Mucosa of descending colon (tissue), 3 donors: ENCODE results near the gene SHD. TPM values are rescaled to one million over a fixed set of nuclear protein-coding genes. Genes with fewer than 3 reads are reported as not detected.
A peak's percentile ranks its signal among the peaks of the same experiment; 100 is the strongest.
"Not testable (repeated sequence)": the region's sequence is repeated elsewhere in the genome, so short reads cannot be mapped to it uniquely, and the experiment has no call there.

Experiments used
- ATAC-seq: fragments of 200-7000 bp; cut with Tn5 transposase; one replicate; pipeline ENCODE4 v1.9.1; 2020; ENCODE audit warnings: mild to moderate bottlenecking, moderate library complexity
- DNase-seq, 3 donors: peaks; one replicate each; pipeline ENCODE4 v3.0.0-alpha.2; 2020
- H3K36me3 ChIP-seq: fragments of 200-600 bp; one replicate; pipeline ENCODE4 v1.8.0; 2021; ENCODE audit warnings: low read depth, mild to moderate bottlenecking
- H3K4me1 ChIP-seq: fragments of 200-600 bp; one replicate; pipeline ENCODE4 v1.8.0; 2021; ENCODE audit warnings: low read depth, mild to moderate bottlenecking
- H3K4me3 ChIP-seq: fragments of 200-600 bp; one replicate; pipeline ENCODE4 v1.8.0; 2021; ENCODE audit warnings: mild to moderate bottlenecking
- H3K9me3 ChIP-seq: fragments of 200-600 bp; one replicate; pipeline ENCODE4 v1.8.0; 2021; ENCODE audit warnings: mild to moderate bottlenecking
- intact Hi-C, 2 donors: fragments of 100-400 bp; cut with DNase I in 1 of 2; cut with micrococcal nuclease in 1 of 2; formaldehyde crosslinking; loops; one replicate each; pipeline versions ENCODE4 v1.11.0 to v1.11.1; 2022; cut with DNase I, micrococcal nuclease
- total RNA-seq, 3 donors: library from RNA; stranded (reverse); fragmentation: NEBNext Ultra II Directional in 2 of 3; extraction: Animal tissue kit (Norgen Biotek cat#: 25700) in 2 of 3; gene quantifications; one replicate each; pipeline versions ENCODE4 v1.2.1 to v1.2.4, GENCODE V29; 2021 to 2023
- TF ChIP-seq, protein P1 (sequence below): fragments of 200-600 bp; IDR thresholded peaks from one replicate; pipeline ENCODE4 v1.8.0; 2022; ENCODE audit warnings: antibody characterized with exemption, mild to moderate bottlenecking
- donor health status: DM: no; HTN: no; CAD: no; lungs with moderate emphysema.
- donor health status: DM: no; HTN: no; CAD: no.
- donor health status: DM: no; HTN: yes; CAD: no.

The SHD gene
- total RNA-seq, 3 donors from 2014 or later, result 4.6 to 27.8 (median 21.0) TPM

DNA sequence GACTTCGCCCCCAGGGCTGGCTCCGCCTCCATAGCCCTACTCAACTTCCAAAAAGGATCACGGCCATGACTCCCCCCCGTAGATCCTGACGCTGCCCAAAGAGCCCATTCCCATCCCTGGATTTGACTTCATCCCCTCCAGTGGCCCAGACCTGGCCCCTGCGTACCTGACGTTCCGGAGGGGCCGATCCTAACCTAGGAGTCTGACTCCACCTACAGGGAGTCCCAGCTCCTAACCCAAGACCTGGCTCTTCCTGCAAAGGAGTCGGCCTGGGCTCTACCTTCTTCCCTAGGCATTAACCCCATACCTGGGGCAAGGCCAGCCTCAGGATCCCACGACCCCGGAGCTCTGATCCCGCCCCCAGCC lies 48.8 kb downstream of the SHD start:
- intact Hi-C loops, result no loop called here
- Histone ChIP-seq H3K9me3 (no peaks in the 10 kb centered on the region), H3K36me3 (no peaks in the 10 kb centered on the region), H3K4me3 (no peak overlapping the region), H3K4me1 (peaks cover 6% of the 10 kb centered on the region)
- TF ChIP-seq, protein P1, sequence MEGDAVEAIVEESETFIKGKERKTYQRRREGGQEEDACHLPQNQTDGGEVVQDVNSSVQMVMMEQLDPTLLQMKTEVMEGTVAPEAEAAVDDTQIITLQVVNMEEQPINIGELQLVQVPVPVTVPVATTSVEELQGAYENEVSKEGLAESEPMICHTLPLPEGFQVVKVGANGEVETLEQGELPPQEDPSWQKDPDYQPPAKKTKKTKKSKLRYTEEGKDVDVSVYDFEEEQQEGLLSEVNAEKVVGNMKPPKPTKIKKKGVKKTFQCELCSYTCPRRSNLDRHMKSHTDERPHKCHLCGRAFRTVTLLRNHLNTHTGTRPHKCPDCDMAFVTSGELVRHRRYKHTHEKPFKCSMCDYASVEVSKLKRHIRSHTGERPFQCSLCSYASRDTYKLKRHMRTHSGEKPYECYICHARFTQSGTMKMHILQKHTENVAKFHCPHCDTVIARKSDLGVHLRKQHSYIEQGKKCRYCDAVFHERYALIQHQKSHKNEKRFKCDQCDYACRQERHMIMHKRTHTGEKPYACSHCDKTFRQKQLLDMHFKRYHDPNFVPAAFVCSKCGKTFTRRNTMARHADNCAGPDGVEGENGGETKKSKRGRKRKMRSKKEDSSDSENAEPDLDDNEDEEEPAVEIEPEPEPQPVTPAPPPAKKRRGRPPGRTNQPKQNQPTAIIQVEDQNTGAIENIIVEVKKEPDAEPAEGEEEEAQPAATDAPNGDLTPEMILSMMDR, result no peak
- ATAC-seq (peak; percentile 48), DNase-seq (no peak)

DNA sequence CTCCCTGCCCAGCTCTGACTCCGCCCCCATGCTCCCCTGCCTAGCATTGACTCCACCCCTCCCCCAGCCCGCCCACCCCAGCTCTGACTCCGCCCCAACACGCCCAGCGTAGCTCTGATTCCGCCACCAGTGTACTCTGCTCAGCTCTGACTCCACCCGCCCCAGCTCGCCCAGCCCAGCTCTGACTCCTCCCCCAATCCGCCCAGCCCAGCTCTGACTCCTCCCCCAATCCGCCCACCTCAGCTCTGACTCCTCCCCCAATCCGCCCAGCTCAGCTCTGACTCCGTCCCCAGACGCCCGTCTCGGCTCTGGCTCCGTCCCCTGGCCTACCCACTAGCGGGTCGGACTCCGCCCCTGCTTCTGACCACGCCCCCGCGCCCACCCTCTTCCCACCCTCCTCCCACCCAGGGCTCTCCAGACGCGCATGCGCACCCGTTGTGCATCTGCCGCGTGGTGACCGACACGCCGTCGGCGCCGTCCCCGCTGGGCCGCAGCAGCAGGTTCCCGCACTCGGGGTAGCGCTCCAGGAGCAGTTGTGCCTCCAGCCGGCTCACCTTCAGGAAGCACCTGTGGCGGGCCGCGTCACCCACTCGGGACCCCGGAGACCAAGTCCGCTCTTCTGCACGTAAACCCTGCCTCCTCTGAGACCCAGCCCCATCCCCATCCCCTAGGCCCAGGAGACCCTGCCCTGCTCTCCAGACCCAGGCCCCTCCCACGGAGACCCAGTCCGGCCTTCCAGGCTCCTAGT lies 49.4 kb downstream of the SHD start:
- peak; percentile 93 for ATAC-seq
- H3K36me3 ChIP-seq, result no peaks in the 10 kb centered on the region
- TF ChIP-seq, protein P1, result no peak
- DNase-seq, result peak; percentile 95 to 99 (median 96)
- intact Hi-C loops, result no loop called here
- H3K9me3 ChIP-seq, result no peaks in the 10 kb centered on the region
- H3K4me3 ChIP-seq, result no peak overlapping the region
- peaks cover 6% of the 10 kb centered on the region for H3K4me1 ChIP-seq

DNA sequence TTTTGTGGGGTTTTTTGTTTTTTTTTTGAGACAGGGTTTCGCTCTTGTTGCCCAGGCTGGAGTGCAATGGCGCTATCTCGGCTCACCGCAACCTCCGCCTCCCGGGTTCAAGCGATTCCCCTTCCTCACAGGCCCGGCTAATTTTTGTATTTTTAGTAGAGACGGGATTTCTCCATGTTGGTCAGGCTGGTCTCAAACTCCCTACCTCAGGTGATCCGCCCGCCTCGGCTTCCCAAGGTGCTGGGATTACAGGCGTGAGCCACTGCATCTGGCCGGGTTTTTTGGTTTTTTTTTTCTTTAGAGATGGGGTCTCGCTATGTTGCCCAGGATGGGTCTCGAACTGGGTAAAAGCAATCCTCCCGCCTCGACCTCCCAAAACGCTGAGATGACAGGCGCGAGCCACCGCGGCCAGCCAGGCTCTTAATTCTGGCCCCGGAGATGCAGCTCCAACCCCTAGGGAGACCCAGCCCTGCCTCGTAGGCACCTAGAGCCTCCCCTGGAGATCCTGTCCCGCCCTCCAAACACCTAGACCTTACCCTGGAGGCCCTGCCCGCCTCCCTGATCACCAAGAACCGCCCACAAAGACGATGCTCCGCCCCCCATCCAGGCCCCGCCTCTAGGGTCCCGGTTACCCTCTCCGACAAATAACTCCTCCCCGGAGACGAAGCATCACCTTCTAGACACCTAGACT lies 50.1 kb downstream of the SHD start:
- H3K4me3 ChIP-seq, H3K9me3 ChIP-seq, H3K36me3 ChIP-seq, intact Hi-C loops, ATAC-seq, H3K4me1 ChIP-seq: not testable (repeated sequence)
- peak in 1 of 3 donors; percentile 45 for DNase-seq

DNA sequence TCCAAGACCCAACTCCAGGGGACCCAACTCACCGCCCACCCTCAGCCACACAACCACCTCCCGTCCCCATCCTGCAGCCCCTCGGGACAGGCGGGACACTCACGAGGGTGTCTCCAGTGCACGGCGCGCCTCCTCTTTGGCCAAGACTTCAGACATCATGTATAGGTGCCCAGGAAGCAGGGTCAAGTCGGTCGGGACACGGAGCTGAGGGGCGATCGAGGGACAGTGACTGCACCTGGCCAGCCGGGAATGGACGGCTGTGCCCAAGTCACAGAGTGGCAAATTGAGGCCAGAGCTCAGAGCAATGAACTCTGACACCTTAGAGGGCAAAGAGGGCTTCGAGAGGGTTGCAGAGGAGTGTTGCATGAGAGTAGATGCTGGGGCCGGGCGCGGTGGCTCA lies 50.8 kb downstream of the SHD start:
- intact Hi-C loops, result no loop called here
- TF ChIP-seq, protein P1, result no peak
- Histone ChIP-seq H3K36me3 (no peaks in the 10 kb centered on the region), H3K4me3 (no peak overlapping the region), H3K9me3 (no peaks in the 10 kb centered on the region), H3K4me1 (peaks cover 6% of the 10 kb centered on the region)
- ATAC-seq (no peak), DNase-seq (no peak)

DNA sequence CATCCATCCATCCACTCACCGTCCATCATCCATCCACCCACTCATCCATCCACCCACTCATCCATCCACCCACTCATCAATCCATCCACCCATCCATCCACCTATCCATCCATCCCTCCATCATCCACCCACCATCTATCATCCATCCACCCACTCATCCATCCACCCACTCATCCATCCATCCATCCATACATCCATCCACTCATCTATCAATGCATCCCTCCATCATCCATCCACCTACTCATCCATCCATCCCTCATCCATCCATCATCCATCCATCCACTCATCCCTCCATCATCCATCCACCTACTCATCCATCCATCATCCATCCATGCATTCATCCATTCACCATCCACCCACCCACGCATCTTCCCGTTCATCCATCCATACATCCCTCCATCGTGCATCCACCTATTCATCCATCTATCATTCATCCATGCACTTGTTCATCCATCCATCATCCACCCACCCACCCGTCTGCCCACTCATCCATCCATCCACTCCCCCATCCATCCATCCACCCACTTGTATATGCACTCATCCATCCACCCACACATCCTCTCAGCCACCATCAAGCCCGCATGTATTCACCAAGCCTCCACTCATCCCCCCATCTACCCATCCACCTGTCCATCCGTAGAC lies 56.0 kb downstream of the SHD start:
- TF ChIP-seq, protein P1, result no peak
- intact Hi-C loops, result no loop called here
- Histone ChIP-seq H3K9me3 (no peaks in the 10 kb centered on the region), H3K36me3 (no peaks in the 10 kb centered on the region), H3K4me1 (peaks cover under 1% of the 10 kb centered on the region), H3K4me3 (no peak overlapping the region)
- no peak for DNase-seq
- ATAC-seq, result no peak

DNA sequence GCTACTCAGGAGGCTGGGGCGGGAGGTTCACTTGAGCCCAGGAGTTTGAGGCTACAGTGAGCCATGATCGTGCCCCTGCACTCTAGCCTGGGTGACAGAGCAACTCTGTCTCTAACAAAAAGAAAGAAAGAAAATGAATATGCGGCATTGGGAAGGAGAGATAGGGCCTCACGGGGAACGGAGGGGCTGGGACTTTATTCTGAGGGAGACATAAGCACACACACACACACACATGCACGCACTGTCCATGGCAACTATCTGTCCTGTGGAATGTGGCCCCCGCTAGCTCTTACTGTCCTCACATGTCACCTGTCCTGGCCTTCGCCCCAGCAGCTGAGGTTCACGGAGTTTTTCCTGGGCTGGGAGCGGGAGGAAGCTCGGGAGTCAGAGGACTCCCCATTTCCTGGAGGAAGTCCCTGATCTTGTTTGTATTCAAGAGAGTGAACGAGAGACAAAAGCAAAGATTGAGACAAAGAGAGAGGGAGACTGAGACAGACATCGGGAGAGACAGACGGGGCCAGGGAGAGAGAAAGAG lies 58.9 kb downstream of the SHD start:
- TF ChIP-seq, protein P1, result no peak
- ATAC-seq (peak; percentile 4), DNase-seq (peak in 2 of 3 donors; percentile 53 to 73)
- H3K9me3 ChIP-seq, result no peaks in the 10 kb centered on the region
- peaks cover 5% of the 10 kb centered on the region for H3K36me3 ChIP-seq
- intact Hi-C loops, result no loop called here
- peak overlapping the region; percentile 25 for H3K4me3 ChIP-seq
- H3K4me1 ChIP-seq, result peaks cover 19% of the 10 kb centered on the region
